ENCODE measurements around the gene TPRG1L. TPM values are rescaled to one million over a fixed set of nuclear protein-coding genes. Genes with fewer than 3 reads are reported as not detected.

Gene TPRG1L
- total RNA-seq, 1 experiment from 2014 or later, result 24.0 TPM

DNA sequence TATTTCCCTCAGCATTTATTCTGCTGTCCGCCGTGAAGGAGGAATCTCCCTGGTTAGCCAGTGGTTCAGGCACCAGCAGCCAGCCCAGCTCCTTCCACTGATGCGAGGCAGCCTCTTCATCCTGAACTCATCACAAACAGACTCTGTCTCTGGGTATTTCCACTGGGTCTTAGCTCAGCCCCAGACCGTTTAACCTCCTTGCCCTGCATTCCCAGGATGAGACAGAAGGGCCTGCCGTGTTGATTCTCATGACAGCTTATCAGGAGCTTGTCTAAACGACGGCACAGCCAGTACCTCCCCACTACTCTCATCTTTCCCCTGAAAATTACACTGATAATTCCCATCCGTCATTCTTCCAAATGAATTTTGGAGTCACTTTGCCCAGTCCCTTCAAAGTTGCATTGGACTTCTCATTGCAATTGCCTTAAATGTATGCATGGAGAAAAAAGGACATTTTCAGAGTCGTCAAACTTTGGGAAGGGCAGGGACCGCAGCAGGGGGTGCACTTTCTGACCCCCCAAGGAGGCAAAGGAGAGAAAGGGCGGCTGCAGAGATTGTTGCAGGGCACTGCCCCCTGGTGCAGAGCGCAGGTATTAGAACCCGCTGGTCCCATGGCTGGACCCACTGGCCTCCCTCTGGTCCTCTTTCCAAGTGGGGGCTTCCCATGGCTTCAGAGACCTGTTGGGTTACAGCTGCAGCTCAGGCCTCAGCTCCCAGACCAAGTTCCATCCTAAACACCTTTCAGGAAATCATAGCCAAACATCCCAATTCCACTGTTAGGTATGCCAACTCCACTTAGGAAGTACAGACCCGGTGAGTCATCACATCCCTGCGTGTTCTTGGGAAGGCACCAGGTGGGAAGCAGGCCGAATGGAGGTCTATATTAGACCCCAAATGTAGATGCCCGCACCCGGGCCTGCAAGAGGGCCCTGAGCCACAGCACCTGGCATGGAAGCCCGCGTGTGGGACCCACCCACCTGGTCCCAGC, 9.8 kb upstream of the TPRG1L start:
- Histone ChIP-seq H3K4ac (ENCODE audit: low read depth, low read length) (no peak overlapping the region), H3T11ph (ENCODE audit: low read length) (no peak overlapping the region), H3K27ac (ENCODE audit: insufficient read length, low read depth, low read length) (no peak overlapping the region), H4K8ac (replicated peaks; ENCODE audit: insufficient read length, low read depth, low read length) (no peak overlapping the region), H2BK5ac (ENCODE audit: insufficient read length, low read length) (no peak overlapping the region), H2BK15ac (ENCODE audit: low read depth, low read length) (no peak overlapping the region), H2BK120ac (ENCODE audit: low read depth, low read length, poor library complexity, severe bottlenecking) (no peak overlapping the region), H4K20me1 (ENCODE audit: control insufficient read depth, insufficient read depth, insufficient read length) (no peaks in the 10 kb centered on the region), H3K18ac (ENCODE audit: insufficient read length, low read depth, low read length) (no peak overlapping the region), H3K79me1 (ENCODE audit: insufficient read depth, low read depth, low read length, poor library complexity, severe bottlenecking) (no peaks in the 10 kb centered on the region), H3K56ac (ENCODE audit: insufficient read length, low read depth, low read length) (no peak overlapping the region), H3K9me3 (ENCODE audit: control insufficient read depth, low read depth, low read length) (no peaks in the 10 kb centered on the region), H3K27me3 (ENCODE audit: insufficient read depth, low read length) (no peaks in the 10 kb centered on the region; the same call in 1 of the 2 replicates), H4K5ac (ENCODE audit: insufficient read length, low read depth, low read length) (no peak overlapping the region), H2BK12ac (ENCODE audit: insufficient read length, low read depth, low read length) (no peak overlapping the region), H3K79me2 (ENCODE audit: insufficient read depth, low read length) (no peaks in the 10 kb centered on the region), H3K23me2 (ENCODE audit: insufficient read length, low read depth, low read length, poor library complexity, severe bottlenecking) (peaks cover 5% of the 10 kb centered on the region), H3K23ac (ENCODE audit: insufficient read length, low read depth, low read length) (no peak overlapping the region), H3K9ac (ENCODE audit: extremely low read depth, insufficient read length, low read length) (no peak overlapping the region), H4K91ac (ENCODE audit: insufficient read length, low read depth, low read length) (no peak overlapping the region), H3K14ac (ENCODE audit: insufficient read depth, low read length) (no peak overlapping the region), H3K4me2 (ENCODE audit: insufficient read depth, insufficient read length, low read length) (no peak overlapping the region), H2BK20ac (ENCODE audit: low read depth, low read length, poor library complexity, severe bottlenecking) (no peak overlapping the region), H3K4me1 (ENCODE audit: insufficient read depth, low read length) (no peaks in the 10 kb centered on the region; the same call in 1 of the 2 replicates), H2AK5ac (ENCODE audit: insufficient read length, low read length) (no peak overlapping the region), H2AFZ (ENCODE audit: low read length) (no peak overlapping the region)
- WGBS (ENCODE audit: extremely low coverage, insufficient read length, low lambda C conversion rate), result no CpG with 5 or more reads among the region's 20 CpGs
- no peak overlapping the region; a peak in 1 of 7 replicates for H3K27ac Mint-ChIP-seq
- peaks cover 31% of the 10 kb centered on the region for H3K27me3 Mint-ChIP-seq (ENCODE audit: low read depth)
- H3K9me3 Mint-ChIP-seq, result no peaks in the 10 kb centered on the region; a peak in 1 of 5 replicates
- no peak overlapping the region for H3K4me3 Mint-ChIP-seq
- peaks cover 38 to 42% of the 10 kb centered on the region in 2 experiments for H3K4me1 Mint-ChIP-seq
- no peaks in the 10 kb centered on the region for H3K36me3 Mint-ChIP-seq (ENCODE audit: insufficient read depth in 1 of 3, low read depth in 3 of 3)
- TF ChIP-seq CTCF (conservative IDR thresholded peaks at IDR 0.05), result peak; percentile 90
- DNase-seq, result peak; percentile 58

All from H9 (cell line).